ENCODE results near the gene LARGE2. TPM values are rescaled to one million over a fixed set of nuclear protein-coding genes. Genes with fewer than 3 reads are reported as not detected.

The LARGE2 gene
- total and polyA plus RNA-seq, 10 of the 15 experiments (the other 5 are each of a cell fraction or from before 2014, with no cell fraction given) = 0.03 to 0.41 (median 0.19) TPM; not detected in 6

GRCh38 chr11:45881708-45882368, 40.6 kb upstream of the LARGE2 start:
- DNase-seq (ENCODE audit: low read depth, low spot score) = no peak
- no TSS peak for BruUV-seq (replicated peaks)
- H4K20me1 ChIP-seq (ENCODE audit: control insufficient read depth, insufficient read depth) = no peaks in the 10 kb centered on the region
- ChIA-PET SMC1A (ENCODE audit: uncharacterized antibody, unreplicated experiment) (no interaction called here), RAD21 (ENCODE audit: unreplicated experiment) (no interaction called here), CTCF (interaction anchor here (1.8 to 3.5 kb wide), 2 partner anchors 9 to 124 kb away, joined by 6 to 8 read pairs; no protein-coding TSS in a partner anchor), POLR2A (interaction anchor here (1.2 kb wide), 1 partner anchor 16 kb away, joined by 3 read pairs; no protein-coding TSS in a partner anchor)
- no peak overlapping the region for H3K4me3 ChIP-seq
- TF ChIP-seq PAX8 (IDR thresholded peaks at IDR 0.05) (no peak), MAX (IDR thresholded peaks at IDR 0.05; ENCODE audit: low read depth, low read length) (no peak)
- H3K4me2 ChIP-seq (ENCODE audit: control insufficient read depth, insufficient read depth) = no peak overlapping the region
- no peaks in the 10 kb centered on the region for H3K9me3 ChIP-seq (replicated peaks; ENCODE audit: control insufficient read depth, insufficient read depth, low read length)
- no peaks in the 10 kb centered on the region for H3K79me2 ChIP-seq (ENCODE audit: control insufficient read depth, insufficient read depth, low read length)
- H3K27ac ChIP-seq (ENCODE audit: control insufficient read depth, insufficient read depth) = no peak overlapping the region
- WGBS (ENCODE audit: insufficient coverage, insufficient replicate concordance, low lambda C conversion rate, missing lambda C conversion rate) = 86% methylated on average over 6 of the region's 6 CpGs
- no peak for FAIRE-seq
- no peaks in the 10 kb centered on the region for H3K4me1 ChIP-seq (ENCODE audit: control insufficient read depth, insufficient read depth, low read length)
- no peak overlapping the region for H3K9ac ChIP-seq (ENCODE audit: control insufficient read depth, insufficient read depth, low read length)
- no peaks in the 10 kb centered on the region for H3K36me3 ChIP-seq (ENCODE audit: control insufficient read depth in 2 of 2, insufficient read depth in 2 of 2, low read length in 1 of 2)
- H3K27me3 ChIP-seq (replicated peaks in 1 of 2; ENCODE audit: control insufficient read depth in 2 of 2, insufficient read depth in 2 of 2, low read length in 1 of 2) = no peaks in the 10 kb centered on the region
- in situ Hi-C loops (cut with MboI) (no loop called here), intact Hi-C loops (cut with micrococcal nuclease; ENCODE audit: unreplicated experiment) (no loop called here)
- H2AFZ ChIP-seq (ENCODE audit: control insufficient read depth, low read depth, low read length) = no peak overlapping the region
- no peak for ATAC-seq

GRCh38 chr11:45884596-45885185, 37.8 kb upstream of the LARGE2 start:
- no peak for FAIRE-seq
- no peaks in the 10 kb centered on the region for H3K79me2 ChIP-seq (ENCODE audit: control insufficient read depth, insufficient read depth, low read length)
- ChIA-PET RAD21 (ENCODE audit: unreplicated experiment) (no interaction called here), SMC1A (ENCODE audit: uncharacterized antibody, unreplicated experiment) (no interaction called here), CTCF (interaction anchor here (1.2 to 1.5 kb wide), 2 partner anchors 11 to 113 kb away, joined by 3 to 4 read pairs; no protein-coding TSS in a partner anchor), POLR2A (no interaction called here)
- intact Hi-C loops (cut with micrococcal nuclease; ENCODE audit: unreplicated experiment) (no loop called here), in situ Hi-C loops (cut with MboI) (no loop called here)
- no TSS peak for BruUV-seq (replicated peaks)
- no peaks in the 10 kb centered on the region for H3K4me1 ChIP-seq (ENCODE audit: control insufficient read depth, insufficient read depth, low read length)
- H3K9ac ChIP-seq (ENCODE audit: control insufficient read depth, insufficient read depth, low read length) = no peak overlapping the region
- no peak for DNase-seq (ENCODE audit: low read depth, low spot score)
- no peaks in the 10 kb centered on the region for H3K36me3 ChIP-seq (ENCODE audit: control insufficient read depth in 2 of 2, insufficient read depth in 2 of 2, low read length in 1 of 2)
- ATAC-seq = no peak
- peaks cover 3% of the 10 kb centered on the region; the same call in 1 of the 2 replicates for H4K20me1 ChIP-seq (ENCODE audit: control insufficient read depth, insufficient read depth)
- no peak overlapping the region for H3K4me3 ChIP-seq
- no peaks in the 10 kb centered on the region for H3K9me3 ChIP-seq (replicated peaks; ENCODE audit: control insufficient read depth, insufficient read depth, low read length)
- H3K27ac ChIP-seq (ENCODE audit: control insufficient read depth, insufficient read depth) = no peak overlapping the region
- WGBS (ENCODE audit: insufficient coverage, insufficient replicate concordance, low lambda C conversion rate, missing lambda C conversion rate) = 75% methylated on average over 10 of the region's 10 CpGs
- H3K27me3 ChIP-seq (replicated peaks in 1 of 2; ENCODE audit: control insufficient read depth in 2 of 2, insufficient read depth in 2 of 2, low read length in 1 of 2) = no peaks in the 10 kb centered on the region
- no peak overlapping the region for H2AFZ ChIP-seq (ENCODE audit: control insufficient read depth, low read depth, low read length)
- H3K4me2 ChIP-seq (ENCODE audit: control insufficient read depth, insufficient read depth) = peak overlapping the region; percentile 89
- TF ChIP-seq ZSCAN29 (IDR thresholded peaks at IDR 0.05) (no peak), CBX3 (IDR thresholded peaks at IDR 0.05; ENCODE audit: borderline replicate concordance, low read depth) (no peak), POLR2AphosphoS2 (IDR thresholded peaks at IDR 0.05; ENCODE audit: low read depth, low read length) (no peak), ZNF274 (IDR thresholded peaks at IDR 0.05; ENCODE audit: insufficient read depth, insufficient read length) (no peak), HDAC6 (IDR thresholded peaks at IDR 0.05; ENCODE audit: unreplicated experiment) (no peak), SREBF2 (IDR thresholded peaks at IDR 0.05; ENCODE audit: low read length) (no peak), IRF5 (IDR thresholded peaks at IDR 0.05; ENCODE audit: borderline replicate concordance) (no peak), ASH2L (IDR thresholded peaks at IDR 0.05; ENCODE audit: borderline replicate concordance, low read depth) (no peak), HDGF (IDR thresholded peaks at IDR 0.05) (no peak), ATF7 (IDR thresholded peaks at IDR 0.05; ENCODE audit: low read depth) (no peak), TCF7 (IDR thresholded peaks at IDR 0.05; ENCODE audit: borderline replicate concordance) (no peak), E4F1 (IDR thresholded peaks at IDR 0.05; ENCODE audit: borderline replicate concordance, partially characterized antibody) (no peak)

Data from GM12878 (cell line).